B cell (primary cell): ENCODE data around the gene SAG. TPM values are rescaled to one million over a fixed set of nuclear protein-coding genes. Genes with fewer than 3 reads are reported as not detected.

ENCODE experiments used
- ATAC-seq: fragments of 200-7000 bp; cut with Tn5 transposase; one replicate; pipeline ENCODE4 v1.10.0; 2021; ENCODE audit warnings: low read depth, mild to moderate bottlenecking, moderate number of reproducible peaks, moderate library complexity
- CTCF ChIA-PET: fragments of 350-600 bp; sonication (Branson Sonifier 250); formaldehyde crosslinking; loops from one replicate; lab custom pipeline; 2021; ENCODE audit warnings: antibody characterized with exemption, inconsistent platforms; lab: Charles Lee
- POLR2A ChIA-PET: fragments of 350-600 bp; sonication (Branson Sonifier 250); formaldehyde crosslinking; loops from one replicate; lab custom pipeline; 2021; ENCODE audit warnings: antibody characterized with exemption; lab: Charles Lee
- DNase-seq: peaks from one replicate; pipeline ENCODE4 v3.0.0; 2013
- H2AFZ ChIP-seq: 2 replicates; pipeline ENCODE4 v1.6.1; 2012; ENCODE audit warnings: mild to moderate bottlenecking, low read depth, low read length; ENCODE audit not compliant: insufficient read depth, poor library complexity, severe bottlenecking
- H3K27ac ChIP-seq, 2 donors: 1 replicate in 1 of 2; 2 replicates in 1 of 2; pipeline ENCODE4 v1.5.1; 2012 to 2013; ENCODE audit warnings: low read length in 2 of 2, mild to moderate bottlenecking in 2 of 2, moderate library complexity in 1 of 2
- H3K27me3 ChIP-seq, 4 experiments: fragments of 200-600 bp in 1 of 4; sonication (generic) in 1 of 4; replicated peaks in 1 of 4; 1 replicate in 2 of 4; 2 replicates in 2 of 4; pipeline versions ENCODE4 v1.6.1 to v1.7.0; 2013 to 2016; ENCODE audit warnings: low read length in 3 of 4, mild to moderate bottlenecking in 2 of 4, mixed read lengths in 1 of 4, moderate library complexity in 1 of 4; ENCODE audit not compliant: insufficient read depth in 4 of 4, control insufficient read depth in 3 of 4; ENCODE audit errors: control extremely low read depth in 1 of 4
- H3K36me3 ChIP-seq, 2 experiments: replicated peaks in 1 of 2; 1 replicate in 1 of 2; 2 replicates in 1 of 2; pipeline versions ENCODE4 v1.6.1 to v1.7.1; 2013; ENCODE audit warnings: low read length in 1 of 2; ENCODE audit not compliant: insufficient read depth in 2 of 2, control insufficient read depth in 1 of 2; ENCODE audit errors: control extremely low read depth in 1 of 2, extremely low read depth in 1 of 2
- H3K4me1 ChIP-seq, 2 donors: fragments of 200-600 bp in 1 of 2; sonication (generic) in 1 of 2; 1 replicate in 1 of 2; 2 replicates in 1 of 2; pipeline versions ENCODE4 v1.5.1 to v1.6.1; 2013 to 2017; ENCODE audit warnings: low read length in 2 of 2; ENCODE audit not compliant: control insufficient read depth in 2 of 2, insufficient read depth in 2 of 2
- H3K4me2 ChIP-seq: replicated peaks from 2 replicates; pipeline ENCODE3; 2012; ENCODE audit warnings: mild to moderate bottlenecking, low read depth, low read length; ENCODE audit not compliant: poor library complexity, severe bottlenecking
- H3K4me3 ChIP-seq, 5 experiments: fragments of 200-600 bp in 1 of 5; sonication (generic) in 1 of 5; 1 replicate in 3 of 5; 2 replicates in 2 of 5; pipeline versions ENCODE4 v1.5.1 to v1.7.0; 2011 to 2016; ENCODE audit warnings: low read length in 4 of 5, mild to moderate bottlenecking in 4 of 5, low read depth in 2 of 5, control low read depth in 1 of 5, moderate library complexity in 1 of 5; ENCODE audit not compliant: insufficient read depth in 1 of 5; ENCODE audit errors: control extremely low read depth in 1 of 5, extremely low read depth in 1 of 5
- H3K79me2 ChIP-seq: fragments of 200-600 bp; sonication (generic); one replicate; pipeline ENCODE4 v1.6.0; 2016; ENCODE audit warnings: low read length; ENCODE audit not compliant: control insufficient read depth, insufficient read depth
- H3K9ac ChIP-seq: fragments of 200-600 bp; sonication (generic); 2 replicates; pipeline ENCODE4 v1.6.1; 2017; ENCODE audit warnings: mild to moderate bottlenecking, low read length, moderate library complexity
- H3K9me3 ChIP-seq, 3 donors: one replicate each; pipeline versions ENCODE4 v1.6.1 to v1.7.1; 2013; ENCODE audit warnings: low read length in 2 of 3; ENCODE audit not compliant: control insufficient read depth in 2 of 3, insufficient read depth in 1 of 3; ENCODE audit errors: control extremely low read depth in 1 of 3
- H4K20me1 ChIP-seq: 2 replicates; pipeline ENCODE4 v1.6.0; 2012; ENCODE audit warnings: mild to moderate bottlenecking, low read length; ENCODE audit not compliant: insufficient read depth, control insufficient read depth, poor library complexity, severe bottlenecking
- H3K27ac Mint-ChIP-seq: one replicate; pipeline ENCODE4 v1.8.0; 2021; ENCODE audit warnings: mixed read lengths
- H3K27me3 Mint-ChIP-seq: one replicate; pipeline ENCODE4 v1.8.0; 2021; ENCODE audit warnings: mixed read lengths
- H3K4me1 Mint-ChIP-seq: one replicate; pipeline ENCODE4 v1.8.0; 2021; ENCODE audit warnings: mixed read lengths
- H3K4me3 Mint-ChIP-seq: one replicate; pipeline ENCODE4 v1.8.0; 2021; ENCODE audit warnings: mixed read lengths
- H3K9me3 Mint-ChIP-seq: one replicate; pipeline ENCODE4 v1.8.0; 2022; ENCODE audit warnings: mixed read lengths; ENCODE audit not compliant: insufficient read depth
- EZH2 ChIP-seq: IDR thresholded peaks from 2 replicates; pipeline ENCODE4 v1.6.1; 2012; ENCODE audit warnings: borderline replicate concordance, low read depth, mild to moderate bottlenecking, moderate library complexity, low read length; ENCODE audit not compliant: insufficient read depth, poor library complexity, severe bottlenecking
- WGBS: methylation state at CpG from one replicate; pipeline ENCODE4 v1.1.5; 2013; ENCODE audit warnings: missing lambda C conversion rate; ENCODE audit not compliant: insufficient coverage; 5-methylcytosine and 5-hydroxymethylcytosine counted together
- intact Hi-C: fragments of 100-400 bp; cut with micrococcal nuclease; formaldehyde crosslinking; loops from one replicate; pipeline ENCODE4 v1.10.0; 2022
- polyA plus RNA-seq: library from polyadenylated mRNA; depleted of rRNA; stranded (reverse); fragments of >200 nt; gene quantifications from 2 replicates; pipeline ENCODE4 v1.2.3, GENCODE V29; 2012
- total RNA-seq, 2 donors: library from RNA; stranded (reverse); fragments of 120-200 nt in 1 of 2; gene quantifications; 1 replicate in 1 of 2; 2 replicates in 1 of 2; pipeline versions ENCODE4 v1.2.3 to v1.2.4, GENCODE V29; 2013 to 2022
- TF ChIP-seq, protein P1 (sequence below): fragments of 200-600 bp; IDR thresholded peaks from one replicate; pipeline ENCODE4 v1.8.0; 2022; ENCODE audit warnings: antibody characterized with exemption, mild to moderate bottlenecking

Gene SAG
- total and polyA plus RNA-seq, 2 donors (not counting 1 experiment from before 2014, with no cell fraction given), result 0.03 to 0.17 TPM

DNA sequence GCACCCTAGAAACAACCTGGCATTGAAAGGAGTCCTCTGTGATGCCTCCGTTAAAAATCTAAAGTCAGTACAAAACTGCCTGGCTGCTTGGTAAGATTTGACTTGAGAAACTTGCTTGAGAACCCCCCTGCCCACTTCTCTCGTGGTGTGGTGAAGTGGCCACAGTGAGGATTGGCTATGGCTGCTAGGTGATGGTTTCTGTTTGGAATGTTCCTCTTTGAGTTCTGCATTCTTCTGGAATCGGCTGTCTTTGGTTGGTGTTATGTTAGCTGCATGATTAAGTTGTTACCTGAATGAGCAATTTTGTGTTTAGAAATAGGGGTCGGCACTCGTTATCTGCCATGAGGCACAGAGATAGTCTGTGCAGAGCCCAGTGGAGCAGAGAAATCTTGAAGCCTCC lies 21.7 kb upstream of the SAG start:
- no peaks in the 10 kb centered on the region for H3K27me3 ChIP-seq
- intact Hi-C loops, result no loop called here
- POLR2A ChIA-PET, result interaction anchor here (0.6 to 0.7 kb wide), 2 partner anchors 35 to 199 kb away, joined by 3 to 7 read pairs; no protein-coding TSS in a partner anchor
- CTCF ChIA-PET, result no interaction called here
- no peaks in the 10 kb centered on the region for H3K4me1 ChIP-seq
- WGBS, result 98% methylated on average over 5 of the region's 5 CpGs
- H3K27ac ChIP-seq, result no peak overlapping the region
- H4K20me1 ChIP-seq, result peaks cover 8% of the 10 kb centered on the region
- H3K4me2 ChIP-seq, result no peak overlapping the region
- no peak overlapping the region for H3K9ac ChIP-seq
- ATAC-seq, result no peak
- H3K4me3 Mint-ChIP-seq, result no peak overlapping the region
- TF ChIP-seq EZH2, result no peak
- H3K36me3 ChIP-seq, result peaks cover 9 to 78% of the 10 kb centered on the region in 2 experiments
- H3K27me3 Mint-ChIP-seq, result no peaks in the 10 kb centered on the region
- H2AFZ ChIP-seq, result no peak overlapping the region
- peaks cover 3% of the 10 kb centered on the region for H3K4me1 Mint-ChIP-seq
- no peaks in the 10 kb centered on the region for H3K9me3 ChIP-seq
- no peak overlapping the region for H3K27ac Mint-ChIP-seq
- no peak overlapping the region for H3K4me3 ChIP-seq
- H3K9me3 Mint-ChIP-seq, result no peaks in the 10 kb centered on the region
- DNase-seq, result no peak
- H3K79me2 ChIP-seq, result peaks cover 27% of the 10 kb centered on the region

DNA sequence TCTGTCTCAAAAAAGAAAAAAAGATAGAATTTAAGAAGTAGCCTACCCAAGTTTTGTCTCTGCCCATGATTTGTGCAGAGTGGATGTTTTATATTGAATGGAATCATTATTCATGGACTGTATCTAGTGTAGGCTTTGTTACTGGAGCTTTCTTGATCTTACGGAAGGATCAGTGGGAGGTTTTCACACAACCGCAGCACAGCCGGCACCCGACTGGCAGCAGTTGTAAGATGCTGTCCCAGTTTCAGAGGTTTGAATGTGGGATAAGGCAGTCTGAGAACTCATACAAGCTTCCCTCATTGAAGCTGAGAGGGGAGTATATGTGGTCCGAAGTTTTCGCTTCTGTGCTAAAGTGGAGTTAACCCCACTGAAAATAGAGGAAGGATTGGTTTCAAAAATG lies 19.7 kb upstream of the SAG start:
- ATAC-seq, result no peak
- no peaks in the 10 kb centered on the region for H3K9me3 Mint-ChIP-seq
- DNase-seq, result no peak
- H3K27me3 ChIP-seq, result no peaks in the 10 kb centered on the region
- H3K9me3 ChIP-seq, result no peaks in the 10 kb centered on the region
- ChIA-PET POLR2A (no interaction called here), CTCF (interaction anchor here (0.5 to 1.6 kb wide), 4 partner anchors 20 to 116 kb away, joined by 3 read pairs; no protein-coding TSS in a partner anchor)
- H3K4me3 Mint-ChIP-seq, result no peak overlapping the region
- H3K36me3 ChIP-seq, result peaks cover 12 to 76% of the 10 kb centered on the region in 2 experiments
- H3K4me1 Mint-ChIP-seq, result peaks cover 3% of the 10 kb centered on the region
- TF ChIP-seq, protein P1, sequence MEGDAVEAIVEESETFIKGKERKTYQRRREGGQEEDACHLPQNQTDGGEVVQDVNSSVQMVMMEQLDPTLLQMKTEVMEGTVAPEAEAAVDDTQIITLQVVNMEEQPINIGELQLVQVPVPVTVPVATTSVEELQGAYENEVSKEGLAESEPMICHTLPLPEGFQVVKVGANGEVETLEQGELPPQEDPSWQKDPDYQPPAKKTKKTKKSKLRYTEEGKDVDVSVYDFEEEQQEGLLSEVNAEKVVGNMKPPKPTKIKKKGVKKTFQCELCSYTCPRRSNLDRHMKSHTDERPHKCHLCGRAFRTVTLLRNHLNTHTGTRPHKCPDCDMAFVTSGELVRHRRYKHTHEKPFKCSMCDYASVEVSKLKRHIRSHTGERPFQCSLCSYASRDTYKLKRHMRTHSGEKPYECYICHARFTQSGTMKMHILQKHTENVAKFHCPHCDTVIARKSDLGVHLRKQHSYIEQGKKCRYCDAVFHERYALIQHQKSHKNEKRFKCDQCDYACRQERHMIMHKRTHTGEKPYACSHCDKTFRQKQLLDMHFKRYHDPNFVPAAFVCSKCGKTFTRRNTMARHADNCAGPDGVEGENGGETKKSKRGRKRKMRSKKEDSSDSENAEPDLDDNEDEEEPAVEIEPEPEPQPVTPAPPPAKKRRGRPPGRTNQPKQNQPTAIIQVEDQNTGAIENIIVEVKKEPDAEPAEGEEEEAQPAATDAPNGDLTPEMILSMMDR, result no peak
- TF ChIP-seq EZH2, result no peak
- no peak overlapping the region for H2AFZ ChIP-seq
- H3K27me3 Mint-ChIP-seq, result no peaks in the 10 kb centered on the region
- no peak overlapping the region for H3K9ac ChIP-seq
- no peaks in the 10 kb centered on the region for H3K4me1 ChIP-seq
- intact Hi-C loops, result no loop called here
- H3K79me2 ChIP-seq, result peaks cover 11% of the 10 kb centered on the region
- H3K4me2 ChIP-seq, result no peak overlapping the region
- WGBS, result 100% methylated on average over 1 of the region's 6 CpGs
- no peak overlapping the region for H3K4me3 ChIP-seq
- H4K20me1 ChIP-seq, result peaks cover 8% of the 10 kb centered on the region
- H3K27ac ChIP-seq, result no peak overlapping the region
- H3K27ac Mint-ChIP-seq, result no peak overlapping the region
